Measurements from ENCODE around the gene SGSM1. TPM values are rescaled to one million over a fixed set of nuclear protein-coding genes. Genes with fewer than 3 reads are reported as not detected.

Gene SGSM1
- total RNA-seq, 1 donor: not detected

- Histone ChIP-seq H3K27me3 (ENCODE audit: insufficient read depth, low read length) (peaks cover 2% of the 10 kb centered on the region), H3K27ac (ENCODE audit: low read depth, low read length) (no peak overlapping the region), H3K36me3 (ENCODE audit: insufficient read depth, low read length) (no peaks in the 10 kb centered on the region), H4K20me1 (ENCODE audit: insufficient read depth, low read length) (no peaks in the 10 kb centered on the region), H3K4me3 (ENCODE audit: insufficient read depth, low read length) (no peak overlapping the region), H3K9me3 (ENCODE audit: low read depth, low read length) (no peaks in the 10 kb centered on the region), H3K79me2 (ENCODE audit: insufficient read depth, low read length) (no peaks in the 10 kb centered on the region), H2AFZ (ENCODE audit: low read length) (no peak overlapping the region), H3K4me1 (ENCODE audit: insufficient read depth, low read length) (no peaks in the 10 kb centered on the region), H3K4me2 (ENCODE audit: insufficient read depth, low read length) (no peak overlapping the region)
- no peak for TF ChIP-seq CTCF (IDR thresholded peaks at IDR 0.05; ENCODE audit: extremely low read depth, low read depth, low read length)
- DNase-seq (ENCODE audit: insufficient read length, low spot score, missing footprints): no peak
These were observed 14.0 kb downstream of the SGSM1 start for GRCh38 chr22:24819911-24820461.

GRCh38 chr22:24822471-24822870 lies 16.5 kb downstream of the SGSM1 start:
- no peaks in the 10 kb centered on the region for H3K4me1 ChIP-seq (ENCODE audit: insufficient read depth, low read length)
- H3K27ac ChIP-seq (ENCODE audit: low read depth, low read length): no peak overlapping the region
- H4K20me1 ChIP-seq (ENCODE audit: insufficient read depth, low read length): no peaks in the 10 kb centered on the region
- TF ChIP-seq CTCF (IDR thresholded peaks at IDR 0.05; ENCODE audit: extremely low read depth, low read depth, low read length): no peak
- H3K36me3 ChIP-seq (ENCODE audit: insufficient read depth, low read length): no peaks in the 10 kb centered on the region
- no peaks in the 10 kb centered on the region for H3K79me2 ChIP-seq (ENCODE audit: insufficient read depth, low read length)
- no peak overlapping the region for H3K4me2 ChIP-seq (ENCODE audit: insufficient read depth, low read length)
- no peak for DNase-seq (ENCODE audit: insufficient read length, low spot score, missing footprints)
- H3K4me3 ChIP-seq (ENCODE audit: insufficient read depth, low read length): no peak overlapping the region
- H3K27me3 ChIP-seq (ENCODE audit: insufficient read depth, low read length): no peaks in the 10 kb centered on the region
- H3K9me3 ChIP-seq (ENCODE audit: low read depth, low read length): no peaks in the 10 kb centered on the region
- H2AFZ ChIP-seq (ENCODE audit: low read length): no peak overlapping the region

GRCh38 chr22:24823787-24824186 lies 17.8 kb downstream of the SGSM1 start:
- H3K27me3 ChIP-seq (ENCODE audit: insufficient read depth, low read length): no peaks in the 10 kb centered on the region
- no peak overlapping the region for H3K27ac ChIP-seq (ENCODE audit: low read depth, low read length)
- H3K9me3 ChIP-seq (ENCODE audit: low read depth, low read length): no peaks in the 10 kb centered on the region
- H2AFZ ChIP-seq (ENCODE audit: low read length): no peak overlapping the region
- H3K4me1 ChIP-seq (ENCODE audit: insufficient read depth, low read length): no peaks in the 10 kb centered on the region
- H3K79me2 ChIP-seq (ENCODE audit: insufficient read depth, low read length): no peaks in the 10 kb centered on the region
- H3K36me3 ChIP-seq (ENCODE audit: insufficient read depth, low read length): no peaks in the 10 kb centered on the region
- no peak for TF ChIP-seq CTCF (IDR thresholded peaks at IDR 0.05; ENCODE audit: extremely low read depth, low read depth, low read length)
- H3K4me2 ChIP-seq (ENCODE audit: insufficient read depth, low read length): no peak overlapping the region
- no peak for DNase-seq (ENCODE audit: insufficient read length, low spot score, missing footprints)
- no peak overlapping the region for H3K4me3 ChIP-seq (ENCODE audit: insufficient read depth, low read length)
- no peaks in the 10 kb centered on the region for H4K20me1 ChIP-seq (ENCODE audit: insufficient read depth, low read length)

- no peaks in the 10 kb centered on the region for H3K79me2 ChIP-seq (ENCODE audit: insufficient read depth, low read length)
- H2AFZ ChIP-seq (ENCODE audit: low read length): no peak overlapping the region
- no peak overlapping the region for H3K27ac ChIP-seq (ENCODE audit: low read depth, low read length)
These were observed 18.2 kb downstream of the SGSM1 start for GRCh38 chr22:24824250-24824649.

More at GRCh38 chr22:24824250-24824649, 18.2 kb downstream of the SGSM1 start:
- H4K20me1 ChIP-seq (ENCODE audit: insufficient read depth, low read length): no peaks in the 10 kb centered on the region
- no peak for DNase-seq (ENCODE audit: insufficient read length, low spot score, missing footprints)
- no peaks in the 10 kb centered on the region for H3K9me3 ChIP-seq (ENCODE audit: low read depth, low read length)
- no peak overlapping the region for H3K4me2 ChIP-seq (ENCODE audit: insufficient read depth, low read length)
- H3K36me3 ChIP-seq (ENCODE audit: insufficient read depth, low read length): no peaks in the 10 kb centered on the region
- no peak for TF ChIP-seq CTCF (IDR thresholded peaks at IDR 0.05; ENCODE audit: extremely low read depth, low read depth, low read length)
- H3K27me3 ChIP-seq (ENCODE audit: insufficient read depth, low read length): no peaks in the 10 kb centered on the region
- no peak overlapping the region for H3K4me3 ChIP-seq (ENCODE audit: insufficient read depth, low read length)
- H3K4me1 ChIP-seq (ENCODE audit: insufficient read depth, low read length): no peaks in the 10 kb centered on the region
